ENCODE results near the gene PHLDA3. TPM values are rescaled to one million over a fixed set of nuclear protein-coding genes. Genes with fewer than 3 reads are reported as not detected.

PHLDA3 gene
- total RNA-seq, 1 donor from 2014 or later, result 0.18 TPM

DNA sequence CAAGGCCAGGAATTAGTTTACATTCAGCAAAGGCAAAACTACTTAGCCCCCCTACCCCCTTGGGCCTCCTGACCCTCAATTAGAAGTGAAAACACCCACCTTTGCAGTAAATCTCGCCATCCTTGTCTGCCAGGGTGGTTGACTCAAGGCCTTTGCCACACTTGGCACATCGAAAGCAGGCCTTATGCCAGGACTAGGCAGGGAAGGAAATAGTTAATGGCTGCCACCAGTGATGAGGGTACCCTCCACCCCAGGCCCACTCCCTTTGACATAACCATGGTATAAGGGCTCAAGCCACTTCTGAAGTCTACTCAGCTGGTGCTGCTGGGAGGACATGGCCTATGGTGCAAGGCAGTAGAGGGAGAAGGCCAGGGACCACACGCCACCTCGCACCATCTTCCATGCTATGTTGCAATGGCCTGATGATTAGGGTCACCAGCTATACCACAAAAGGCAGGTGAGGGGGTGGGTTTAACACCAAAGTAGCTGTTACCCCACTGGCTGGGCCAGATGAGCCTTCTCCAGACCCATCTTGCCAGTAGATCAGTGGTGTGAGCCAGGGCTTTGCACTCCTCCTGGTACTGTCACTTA lies 16.3 kb upstream of the PHLDA3 start:
- H3K4me3 Mint-ChIP-seq, result no peak overlapping the region

GRCh38 chr1:201483373-201483949 lies 14.5 kb upstream of the PHLDA3 start:
- intact Hi-C loops (cut with micrococcal nuclease), result no loop called here
- TF ChIP-seq CTCF (IDR thresholded peaks at IDR 0.05), result no peak
- ChIA-PET POLR2A (interaction anchor here (3.3 kb wide), 1 partner anchor 29 kb away, joined by 16 read pairs; no protein-coding TSS in a partner anchor), CTCF (interaction anchor here (0.7 to 5.9 kb wide), 6 partner anchors 20 to 76 kb away, joined by 3 to 219 read pairs (median 32); partner anchors contain the start of gene CSRP1)
- Mint-ChIP-seq H3K27ac (no peak overlapping the region), H3K27me3 (no peaks in the 10 kb centered on the region), H3K4me3 (no peak overlapping the region), H3K4me1 (peaks cover 29% of the 10 kb centered on the region), H3K9me3 (no peaks in the 10 kb centered on the region), H3K36me3 (ENCODE audit: low read depth) (peaks cover 33% of the 10 kb centered on the region)
- ATAC-seq (ENCODE audit: low read depth) (no peak), DNase-seq (no peak)

More for the DNA sequence above, 16.3 kb upstream of the PHLDA3 start:
- TF ChIP-seq CTCF (IDR thresholded peaks at IDR 0.05), result no peak
- Mint-ChIP-seq H3K27ac (no peak overlapping the region), H3K27me3 (no peaks in the 10 kb centered on the region), H3K36me3 (ENCODE audit: low read depth) (peaks cover 37% of the 10 kb centered on the region), H3K4me1 (peaks cover 29% of the 10 kb centered on the region), H3K9me3 (no peaks in the 10 kb centered on the region)
- POLR2A ChIA-PET, result no interaction called here
- ATAC-seq (ENCODE audit: low read depth) (no peak), DNase-seq (no peak)
- CTCF ChIA-PET, result interaction anchor here (2.2 to 5.5 kb wide), 3 partner anchors 19 to 37 kb away, joined by 6 to 51 read pairs (median 47); partner anchors contain the start of gene CSRP1
- intact Hi-C loops (cut with micrococcal nuclease), result no loop called here

DNA sequence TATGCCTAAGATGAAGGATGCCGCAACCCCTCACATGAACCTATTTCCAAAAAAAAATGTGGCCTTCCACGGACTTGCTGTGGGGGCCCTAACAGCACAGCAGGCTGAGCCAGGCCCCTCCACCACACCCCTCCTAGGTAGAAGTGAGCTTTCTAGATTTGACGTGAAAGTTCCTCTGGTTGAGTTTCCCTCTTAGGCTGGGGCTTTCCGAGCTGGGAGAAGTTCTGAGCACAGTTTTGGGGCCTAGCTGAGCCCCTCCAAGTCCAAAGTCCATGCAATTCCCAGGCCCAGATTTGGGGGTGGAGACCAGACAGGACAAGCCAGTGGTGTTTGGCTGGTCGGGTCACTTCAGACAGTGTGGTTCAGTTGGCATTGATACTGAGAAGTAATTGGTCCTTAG lies 13.8 kb upstream of the PHLDA3 start:
- ChIA-PET POLR2A (interaction anchor here (1.0 to 3.3 kb wide), 2 partner anchors 23 to 30 kb away, joined by 3 to 16 read pairs; no protein-coding TSS in a partner anchor), CTCF (interaction anchor here (0.7 to 5.9 kb wide), 8 partner anchors 11 to 76 kb away, joined by 3 to 219 read pairs (median 18); partner anchors contain the start of gene CSRP1)
- ATAC-seq (ENCODE audit: low read depth) (no peak), DNase-seq (no peak)
- no peak for TF ChIP-seq CTCF (IDR thresholded peaks at IDR 0.05)
- peaks cover 26% of the 10 kb centered on the region for H3K36me3 Mint-ChIP-seq (ENCODE audit: low read depth)
- no peaks in the 10 kb centered on the region for H3K27me3 Mint-ChIP-seq
- intact Hi-C loops (cut with micrococcal nuclease), result loop anchor here (1.0 kb wide), 3 partner anchors 31 to 311 kb away; no protein-coding TSS in a partner anchor
- no peak overlapping the region for H3K4me3 Mint-ChIP-seq
- H3K27ac Mint-ChIP-seq, result no peak overlapping the region
- H3K9me3 Mint-ChIP-seq, result no peaks in the 10 kb centered on the region
- peaks cover 29% of the 10 kb centered on the region for H3K4me1 Mint-ChIP-seq

DNA sequence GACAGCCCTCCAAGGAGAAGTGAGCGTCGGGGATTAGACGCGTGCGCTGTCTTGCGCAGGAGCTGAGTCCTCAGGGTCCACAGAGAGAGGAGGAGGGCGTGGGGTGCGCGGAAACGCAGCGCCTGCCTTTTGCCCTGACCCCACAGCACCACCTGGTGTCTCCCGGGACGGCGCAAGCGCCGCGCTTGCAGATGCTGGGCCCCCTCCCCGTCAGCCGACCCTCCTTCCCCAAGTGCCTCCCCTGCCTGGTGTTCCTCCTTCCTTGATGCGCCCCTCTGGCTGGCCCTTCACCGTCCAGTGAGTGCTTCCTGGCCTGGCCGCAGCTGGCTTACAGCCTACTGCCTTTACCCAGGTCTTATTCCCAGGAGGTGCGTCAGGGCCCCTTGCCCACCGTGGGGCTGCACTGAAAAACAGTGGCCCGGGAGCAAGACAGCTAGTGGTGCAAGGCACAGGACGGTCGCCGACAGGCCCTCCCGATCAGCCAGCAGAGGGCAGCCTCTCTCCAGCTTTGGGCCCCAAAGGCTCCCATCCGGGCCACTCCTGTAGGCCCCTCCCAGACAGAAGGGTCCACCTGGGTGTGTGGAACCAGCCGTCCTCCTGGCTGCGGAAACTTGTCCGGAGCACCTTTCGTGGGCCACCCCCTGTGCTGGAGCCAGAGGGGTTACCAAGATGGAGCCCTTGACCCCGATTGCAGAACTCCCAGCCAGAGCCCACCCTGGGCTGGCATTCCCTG lies 12.9 kb upstream of the PHLDA3 start:
- no peak for TF ChIP-seq CTCF (IDR thresholded peaks at IDR 0.05)
- DNase-seq, result peak; percentile 73
- Mint-ChIP-seq H3K9me3 (no peaks in the 10 kb centered on the region), H3K27ac (no peak overlapping the region), H3K4me3 (peak overlapping the region; percentile 81), H3K27me3 (no peaks in the 10 kb centered on the region), H3K4me1 (peaks cover 29% of the 10 kb centered on the region), H3K36me3 (ENCODE audit: low read depth) (peaks cover 22% of the 10 kb centered on the region)
- peak; percentile 76 for ATAC-seq (ENCODE audit: low read depth)
- CTCF ChIA-PET, result interaction anchor here (0.7 to 5.9 kb wide), 15 partner anchors 12 to 461 kb away, joined by 3 to 219 read pairs (median 5); partner anchors contain the start of gene CSRP1
- intact Hi-C loops (cut with micrococcal nuclease), result loop anchor here (1.0 kb wide), 5 partner anchors 31 to 311 kb away; no protein-coding TSS in a partner anchor
- POLR2A ChIA-PET, result interaction anchor here (0.5 to 3.3 kb wide), 5 partner anchors 24 to 428 kb away, joined by 3 to 16 read pairs (median 4); partner anchors contain the start of gene CSRP1

Data from activated B cell treated with CpG ODN at 0.5 μM for 24 hours (primary cell).